HG02884 (cell line): ENCODE data around the gene ORAI1.

Experiments
- ATAC-seq: cut with Tn5 transposase; IDR thresholded peaks from one replicate; pipeline ENCODE4 v1.9.1; 2021; ENCODE audit warnings: mild to moderate bottlenecking, moderate library complexity; ENCODE audit not compliant: unreplicated experiment

Gene ORAI1

DNA sequence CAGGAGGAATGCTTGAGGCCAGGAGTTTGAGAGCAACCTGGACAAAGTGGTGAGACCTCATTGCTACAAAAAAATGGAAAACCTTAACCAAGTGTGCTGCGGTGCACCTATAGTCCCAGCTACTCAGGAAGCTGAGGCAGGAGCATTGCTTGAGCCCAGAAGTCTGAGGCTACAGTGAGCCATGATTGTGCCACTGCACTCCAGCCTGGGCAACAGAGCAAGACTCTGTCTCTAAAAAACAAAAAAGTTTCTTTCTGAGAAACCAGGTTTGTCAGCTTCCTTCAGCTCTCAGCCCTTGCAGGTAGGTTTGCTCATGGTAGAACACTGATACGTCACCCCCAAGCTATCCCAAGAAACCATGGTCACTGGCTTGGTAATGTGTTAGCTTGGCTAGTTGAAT lies 63.1 kb downstream of the ORAI1 start:
- no peak for ATAC-seq
